SHP77 (cell line): Measurements from ENCODE around the gene TOM1L2.
A peak's percentile ranks its signal among the peaks of the same experiment; 100 is the strongest.

Source experiments
- DNase-seq, 2 experiments: peaks; one replicate each; lab custom pipeline; 2025; lab: John Stamatoyannopoulos, UW

TOM1L2 gene

GRCh38 chr17:17876959-17877528 is 95.2 kb downstream of the TOM1L2 start:
- DNase-seq = no peak

GRCh38 chr17:17874478-17874877 is 97.7 kb downstream of the TOM1L2 start:
- DNase-seq = no peak

- DNase-seq = no peak
Measured at GRCh38 chr17:17873450-17873991, 98.7 kb downstream of the TOM1L2 start.

- DNase-seq = no peak
Measured at GRCh38 chr17:17872547-17873345, 99.5 kb downstream of the TOM1L2 start.

- no peak for DNase-seq
Measured at GRCh38 chr17:17871913-17872312, 100.3 kb downstream of the TOM1L2 start.

- no peak for DNase-seq
Measured at GRCh38 chr17:17870247-17870646, 102.0 kb downstream of the TOM1L2 start.

GRCh38 chr17:17868641-17869522 is 103.3 kb downstream of the TOM1L2 start:
- DNase-seq = no peak

- no peak for DNase-seq
Measured at GRCh38 chr17:17866897-17867296, 105.3 kb downstream of the TOM1L2 start.

- DNase-seq = no peak
Measured at GRCh38 chr17:17866425-17866824, 105.8 kb downstream of the TOM1L2 start.

GRCh38 chr17:17865035-17865434 is 107.2 kb downstream of the TOM1L2 start:
- DNase-seq = no peak

GRCh38 chr17:17860766-17861107 is 111.5 kb downstream of the TOM1L2 start:
- peak; percentile 50 to 75 for DNase-seq

- DNase-seq = peak; percentile 77 to 82
Measured at GRCh38 chr17:17859909-17860765, 112.1 kb downstream of the TOM1L2 start.

- DNase-seq = no peak
Measured at GRCh38 chr17:17857496-17857895, 114.7 kb downstream of the TOM1L2 start.

- DNase-seq = no peak
Measured at GRCh38 chr17:17856386-17856785, 115.8 kb downstream of the TOM1L2 start.

- DNase-seq = no peak
Measured at GRCh38 chr17:17855976-17856375, 116.2 kb downstream of the TOM1L2 start.

- DNase-seq = no peak
Measured at GRCh38 chr17:17853811-17854447, 118.3 kb downstream of the TOM1L2 start.

GRCh38 chr17:17852930-17853329 is 119.3 kb downstream of the TOM1L2 start:
- DNase-seq = no peak

GRCh38 chr17:17851103-17852002 is 120.8 kb downstream of the TOM1L2 start:
- DNase-seq = no peak

GRCh38 chr17:17849845-17850373 is 122.3 kb downstream of the TOM1L2 start:
- peak; percentile 44 to 74 for DNase-seq
